Endothelial cell (in vitro differentiated cells): ENCODE results near the gene MICA. TPM values are rescaled to one million over a fixed set of nuclear protein-coding genes. Genes with fewer than 3 reads are reported as not detected.
"Not testable (repeated sequence)": the region's sequence is repeated elsewhere in the genome, so short reads cannot be mapped to it uniquely, and the experiment has no call there.

Experiments
- DNase-seq: peaks from one replicate; pipeline ENCODE4 v3.0.0; 2021; ENCODE audit warnings: low spot score
- H3K27ac Mint-ChIP-seq: one replicate; pipeline ENCODE4 v1.8.0; 2021; ENCODE audit warnings: mixed read lengths, inconsistent platforms; ENCODE audit not compliant: unreplicated experiment
- H3K27me3 Mint-ChIP-seq: one replicate; pipeline ENCODE4 v1.8.0; 2021; ENCODE audit warnings: mild to moderate bottlenecking, moderate library complexity, mixed read lengths, inconsistent platforms; ENCODE audit not compliant: unreplicated experiment
- H3K36me3 Mint-ChIP-seq: one replicate; pipeline ENCODE4 v1.8.0; 2021; ENCODE audit warnings: mild to moderate bottlenecking, low read depth, mixed read lengths, inconsistent platforms; ENCODE audit not compliant: unreplicated experiment
- H3K4me1 Mint-ChIP-seq: one replicate; pipeline ENCODE4 v1.8.0; 2021; ENCODE audit warnings: mild to moderate bottlenecking, mixed read lengths, inconsistent platforms; ENCODE audit not compliant: unreplicated experiment
- H3K4me3 Mint-ChIP-seq: one replicate; pipeline ENCODE4 v1.8.0; 2021; ENCODE audit warnings: mild to moderate bottlenecking, mixed read lengths, inconsistent platforms; ENCODE audit not compliant: unreplicated experiment
- H3K9me3 Mint-ChIP-seq: one replicate; pipeline ENCODE4 v1.8.0; 2021; ENCODE audit warnings: mixed read lengths, inconsistent platforms; ENCODE audit not compliant: unreplicated experiment
- CTCF ChIP-seq: fragments of 200-600 bp; sonication (generic); IDR thresholded peaks from one replicate; pipeline ENCODE4 v1.5.0; 2021; ENCODE audit warnings: antibody characterized with exemption; ENCODE audit not compliant: unreplicated experiment
- total RNA-seq: library from RNA; stranded (reverse); fragmentation: NEBNext Ultra II Directional; extraction: Animal tissue kit (Norgen Biotek cat#: 25700); gene quantifications from one replicate; pipeline ENCODE4 v1.2.1, GENCODE V29; 2021; ENCODE audit not compliant: unreplicated experiment

MICA gene
- total RNA-seq, 1 donor from 2014 or later = 16.6 TPM

DNA sequence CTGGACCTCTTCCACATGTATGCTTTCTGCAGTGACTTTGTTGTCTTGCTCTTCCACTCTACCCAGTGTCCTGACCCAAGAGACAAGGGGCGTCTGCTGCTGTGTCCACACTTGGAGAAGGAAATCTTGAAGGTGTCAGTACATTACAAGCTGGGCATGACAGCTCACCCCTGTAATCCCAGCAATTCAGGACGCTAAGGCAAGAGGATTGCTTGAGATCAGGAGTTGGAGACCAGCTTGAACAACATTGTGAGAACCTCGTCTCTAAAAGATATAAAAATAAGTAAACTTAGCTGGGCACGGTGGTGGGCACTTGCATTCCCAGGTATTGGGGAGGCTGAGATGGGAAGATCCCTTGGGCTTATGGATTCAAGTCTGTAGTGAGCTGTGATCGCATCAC is 40.6 kb upstream of the MICA start:
- TF ChIP-seq CTCF = no peak
- no peak for DNase-seq
- no peaks in the 10 kb centered on the region for H3K4me1 Mint-ChIP-seq
- no peak overlapping the region for H3K4me3 Mint-ChIP-seq
- no peak overlapping the region for H3K27ac Mint-ChIP-seq
- H3K36me3 Mint-ChIP-seq = no peaks in the 10 kb centered on the region
- H3K27me3 Mint-ChIP-seq = peaks cover 2% of the 10 kb centered on the region
- H3K9me3 Mint-ChIP-seq = no peaks in the 10 kb centered on the region

DNA sequence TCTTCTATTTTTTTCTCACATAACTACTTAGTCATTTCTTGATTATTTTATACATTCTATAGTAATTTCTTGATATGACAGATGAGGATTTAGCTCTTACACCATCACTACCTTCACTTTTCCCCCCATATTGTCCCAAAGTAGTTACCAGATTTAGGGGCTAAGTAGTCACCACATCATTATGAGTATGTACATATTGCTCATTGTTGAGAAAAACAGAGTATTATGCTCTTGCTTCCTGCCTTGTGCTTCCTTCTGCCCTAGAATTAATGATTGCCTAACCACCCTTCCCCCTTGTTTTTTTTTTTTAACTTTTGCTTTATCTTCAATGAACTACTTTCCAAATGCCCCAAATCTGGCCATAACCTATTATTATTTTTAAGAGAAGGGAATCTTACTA is 39.6 kb upstream of the MICA start:
- H3K9me3 Mint-ChIP-seq = no peaks in the 10 kb centered on the region
- no peak for TF ChIP-seq CTCF
- DNase-seq = no peak
- H3K36me3 Mint-ChIP-seq = no peaks in the 10 kb centered on the region
- H3K27me3 Mint-ChIP-seq = peaks cover 2% of the 10 kb centered on the region
- no peak overlapping the region for H3K4me3 Mint-ChIP-seq
- no peak overlapping the region for H3K27ac Mint-ChIP-seq
- H3K4me1 Mint-ChIP-seq = no peaks in the 10 kb centered on the region

DNA sequence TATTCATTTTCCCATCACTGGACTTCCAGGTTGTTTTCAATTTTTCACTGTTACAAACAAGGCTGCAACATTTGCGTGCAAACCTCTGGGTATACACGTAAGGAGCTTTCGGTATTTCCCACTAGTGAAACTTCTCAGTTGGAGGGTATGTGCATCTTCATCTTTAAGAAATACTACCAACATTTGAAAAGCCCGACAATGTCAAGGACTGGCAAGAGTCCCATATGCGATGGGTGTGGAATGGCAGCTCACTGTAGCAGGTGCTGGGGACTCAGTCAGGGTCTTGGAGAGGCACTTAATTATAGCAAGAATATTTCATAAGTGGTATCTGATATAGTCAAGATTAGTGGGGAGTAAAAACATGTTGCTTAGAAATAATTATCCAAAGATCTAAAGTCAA is 37.5 kb upstream of the MICA start:
- no peak for TF ChIP-seq CTCF
- DNase-seq = no peak
- Mint-ChIP-seq H3K9me3 (no peaks in the 10 kb centered on the region), H3K36me3 (no peaks in the 10 kb centered on the region), H3K27ac (no peak overlapping the region), H3K27me3 (peaks cover 2% of the 10 kb centered on the region), H3K4me1 (peaks cover 8% of the 10 kb centered on the region), H3K4me3 (no peak overlapping the region)

GRCh38 chr6:31366693-31367470 is 36.5 kb upstream of the MICA start:
- H3K27ac Mint-ChIP-seq = no peak overlapping the region
- H3K9me3 Mint-ChIP-seq = no peaks in the 10 kb centered on the region
- H3K27me3 Mint-ChIP-seq = no peaks in the 10 kb centered on the region
- peak; percentile 73 for TF ChIP-seq CTCF
- peak; percentile 83 for DNase-seq
- peaks cover 8% of the 10 kb centered on the region for H3K4me1 Mint-ChIP-seq
- no peak overlapping the region for H3K4me3 Mint-ChIP-seq
- H3K36me3 Mint-ChIP-seq = peaks cover under 1% of the 10 kb centered on the region

DNA sequence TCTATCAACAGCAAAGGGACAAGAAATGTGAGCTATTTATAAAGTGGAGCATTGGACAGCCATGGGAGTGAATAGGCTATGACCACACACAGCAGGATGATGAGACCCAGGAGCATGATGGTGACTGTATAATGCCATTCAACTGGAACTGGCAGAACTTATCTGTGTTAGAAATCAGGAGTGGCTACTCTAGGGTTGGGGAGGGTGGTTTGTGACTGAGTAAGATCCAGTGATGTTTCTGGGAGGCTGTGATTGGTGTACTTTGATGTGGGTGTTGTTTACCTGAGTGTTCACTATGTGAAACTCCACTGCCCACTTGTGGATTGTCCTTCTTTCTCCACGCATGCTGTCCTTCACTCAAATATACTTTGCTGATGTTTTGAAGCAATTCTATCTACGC is 34.9 kb upstream of the MICA start:
- H3K36me3 Mint-ChIP-seq = peaks cover 5% of the 10 kb centered on the region
- no peak for DNase-seq
- no peak for TF ChIP-seq CTCF
- H3K27me3 Mint-ChIP-seq = no peaks in the 10 kb centered on the region
- H3K9me3 Mint-ChIP-seq = no peaks in the 10 kb centered on the region
- H3K4me3 Mint-ChIP-seq = no peak overlapping the region
- peaks cover 8% of the 10 kb centered on the region for H3K4me1 Mint-ChIP-seq
- no peak overlapping the region for H3K27ac Mint-ChIP-seq

GRCh38 chr6:31374118-31374517 is 29.3 kb upstream of the MICA start:
- not testable (repeated sequence) for H3K27ac Mint-ChIP-seq, H3K4me3 Mint-ChIP-seq, H3K9me3 Mint-ChIP-seq, H3K36me3 Mint-ChIP-seq, H3K27me3 Mint-ChIP-seq, DNase-seq, H3K4me1 Mint-ChIP-seq
